Activated T-helper 1 cell treated with anti-CD3 and anti-CD28 coated beads, Interleukin-12 subunit alpha, Interleukin-12 subunit beta, Interleukin-2, Interleukin-4 antibody, amounts not matched to agents 30 ng/mL and 10 ng/mL and 1 ng/mL, durations not matched to agents 14 hours and 24 hours and 36 hours (primary cell): ENCODE measurements around the gene CELA3A. TPM values are rescaled to one million over a fixed set of nuclear protein-coding genes. Genes with fewer than 3 reads are reported as not detected.

ENCODE experiments used
- DNase-seq: peaks from one replicate; pipeline ENCODE4 v3.0.0; 2021; ENCODE audit warnings: low spot score
- H3K27ac Mint-ChIP-seq: one replicate; pipeline ENCODE4 v1.8.0; 2021; ENCODE audit warnings: mild to moderate bottlenecking, mixed read lengths
- H3K27me3 Mint-ChIP-seq: one replicate; pipeline ENCODE4 v1.8.0; 2022; ENCODE audit warnings: mild to moderate bottlenecking, moderate library complexity, mixed read lengths; ENCODE audit not compliant: insufficient read depth
- H3K36me3 Mint-ChIP-seq: one replicate; pipeline ENCODE4 v1.8.0; 2021; ENCODE audit warnings: low read depth, mixed read lengths
- H3K4me1 Mint-ChIP-seq: one replicate; pipeline ENCODE4 v1.8.0; 2021; ENCODE audit warnings: low read depth, mixed read lengths
- H3K4me3 Mint-ChIP-seq: one replicate; pipeline ENCODE4 v1.8.0; 2021; ENCODE audit warnings: mild to moderate bottlenecking, moderate library complexity, mixed read lengths
- H3K9me3 Mint-ChIP-seq: one replicate; pipeline ENCODE4 v1.8.0; 2021; ENCODE audit warnings: mixed read lengths
- intact Hi-C: fragments of 100-400 bp; cut with micrococcal nuclease; formaldehyde crosslinking; loops from one replicate; pipeline ENCODE4 v1.15.1; 2024
- total RNA-seq: library from RNA; stranded (reverse); gene quantifications from 2 replicates; pipeline ENCODE4 v1.2.3, GENCODE V29; 2022

CELA3A gene
- total RNA-seq, 1 donor from 2014 or later, result not detected

DNA sequence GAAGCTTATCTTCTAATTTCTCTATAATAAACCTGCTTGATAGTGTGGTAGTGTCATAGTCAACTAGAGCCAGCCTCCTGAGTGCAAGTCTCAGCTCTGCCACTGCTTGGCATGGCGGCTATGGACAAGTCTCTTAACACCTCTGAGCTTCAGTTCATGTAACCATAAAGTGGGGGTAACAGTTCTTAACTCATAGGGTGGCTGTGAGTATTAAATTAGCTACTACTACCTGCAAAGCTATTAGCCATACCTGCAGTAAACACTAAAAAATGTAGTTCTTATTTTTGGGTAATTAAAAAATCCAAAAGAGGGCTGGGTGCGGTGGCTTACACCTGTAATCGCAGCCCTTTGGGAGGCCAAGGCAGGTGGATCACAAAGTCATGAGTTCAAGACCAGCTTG, 48.9 kb downstream of the CELA3A start:
- intact Hi-C loops, result loop anchor here (5.0 kb wide), 1 partner anchor 402 kb away; the partner anchor contains the start of gene ZBTB40
- no peak for DNase-seq
- H3K4me3 Mint-ChIP-seq, result no peak overlapping the region
- peaks cover 3% of the 10 kb centered on the region for H3K9me3 Mint-ChIP-seq
- H3K27ac Mint-ChIP-seq, result peak overlapping the region; percentile 40
- peaks cover 43% of the 10 kb centered on the region for H3K4me1 Mint-ChIP-seq
- peaks cover 17% of the 10 kb centered on the region for H3K36me3 Mint-ChIP-seq
- H3K27me3 Mint-ChIP-seq, result peaks cover 2% of the 10 kb centered on the region

DNA sequence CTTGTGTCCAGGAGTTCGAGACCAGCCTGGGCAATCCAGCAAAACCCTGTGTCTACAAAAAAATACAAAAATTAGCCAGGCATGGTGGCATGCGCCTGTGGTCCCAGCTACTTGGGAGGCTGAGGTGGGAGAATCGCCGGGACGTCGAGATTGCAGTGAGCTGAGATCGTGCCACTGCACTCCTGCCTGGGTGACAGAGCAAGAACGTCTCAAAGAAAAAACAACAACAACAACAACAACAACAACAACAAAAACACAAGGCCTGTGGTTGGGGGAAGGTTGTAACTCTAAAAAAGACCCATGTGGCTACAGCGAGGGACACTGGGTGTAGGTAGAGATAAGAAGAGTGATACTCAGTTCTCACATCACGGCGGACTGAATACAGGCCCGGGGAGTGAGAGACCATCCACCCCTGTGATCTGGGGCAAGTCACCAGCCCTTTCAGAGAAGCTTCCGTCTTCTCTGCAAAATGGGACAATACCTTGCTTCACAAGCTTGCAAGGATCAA, 50.2 kb downstream of the CELA3A start:
- Mint-ChIP-seq H3K36me3 (peaks cover 27% of the 10 kb centered on the region), H3K27me3 (peaks cover 2% of the 10 kb centered on the region), H3K9me3 (no peaks in the 10 kb centered on the region), H3K4me3 (peak overlapping the region; percentile 88), H3K27ac (peak overlapping the region; percentile 95), H3K4me1 (peaks cover 52% of the 10 kb centered on the region)
- DNase-seq, result no peak
- intact Hi-C loops, result loop anchor here (1.0 to 5.0 kb wide), 3 partner anchors 11 to 401 kb away; partner anchors contain the start of gene ZBTB40

DNA sequence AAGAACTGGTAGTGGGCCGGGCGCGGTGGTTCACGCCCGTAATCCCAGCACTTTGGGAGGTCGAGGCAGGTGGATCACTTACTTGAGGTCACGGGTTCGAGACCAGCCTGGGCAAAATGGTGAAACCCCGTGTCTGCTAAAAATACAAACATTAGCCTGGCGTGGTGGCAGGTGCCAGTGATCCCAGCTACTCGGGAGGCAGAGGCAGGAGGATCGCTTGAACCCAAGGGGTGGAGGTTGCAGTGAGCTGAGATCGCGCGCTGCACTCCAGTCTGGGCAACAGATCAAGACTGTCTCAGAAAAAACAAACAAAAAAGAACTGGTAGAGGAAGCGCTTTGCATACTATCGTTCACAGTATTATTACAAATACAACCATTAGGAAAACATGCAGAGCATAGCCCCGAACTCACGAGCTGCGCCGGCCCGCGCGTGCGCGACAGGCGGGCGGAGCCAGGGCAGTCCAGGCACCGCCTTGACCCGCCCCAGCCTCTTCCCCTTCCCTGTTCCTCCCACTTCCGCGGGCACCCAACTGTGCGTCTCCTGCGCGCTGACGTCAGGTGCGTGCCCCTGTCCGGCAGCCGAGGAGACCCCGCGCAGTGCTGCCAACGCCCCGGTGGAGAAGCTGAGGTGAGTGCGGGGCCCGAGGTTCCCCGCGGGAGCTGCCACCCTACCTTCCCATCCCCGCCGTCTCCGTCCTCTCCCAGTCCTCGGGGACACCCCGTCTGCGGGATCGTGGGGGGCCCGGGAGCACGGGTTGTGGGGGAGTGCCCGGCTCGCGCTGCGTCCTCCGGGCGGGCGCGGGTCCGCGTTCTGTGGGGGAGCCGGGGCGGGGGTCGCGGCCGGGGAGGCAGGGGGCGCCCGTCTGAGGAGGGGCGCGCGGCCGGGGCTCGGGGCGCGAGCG, 50.9 kb downstream of the CELA3A start, which contains the start of gene CDC42:
Gene CDC42 (plus strand): TSS at position 595 of the 902 bp plus-strand sequence. CDS start 25,770 bp downstream, outside the sequence.
- Mint-ChIP-seq H3K9me3 (no peaks in the 10 kb centered on the region), H3K4me1 (peaks cover 60% of the 10 kb centered on the region), H3K4me3 (peak within 1 kb of the TSS; percentile 99), H3K27ac (peak within 1 kb of the TSS; percentile 99), H3K27me3 (peaks cover 2% of the 10 kb centered on the region), H3K36me3 (peaks cover 32% of the 10 kb centered on the region)
- DNase-seq, result peak; percentile 96
- intact Hi-C loops, result loop anchor here (1.0 to 5.0 kb wide), 7 partner anchors 12 to 400 kb away; partner anchors contain the start of genes USP48 and ZBTB40

DNA sequence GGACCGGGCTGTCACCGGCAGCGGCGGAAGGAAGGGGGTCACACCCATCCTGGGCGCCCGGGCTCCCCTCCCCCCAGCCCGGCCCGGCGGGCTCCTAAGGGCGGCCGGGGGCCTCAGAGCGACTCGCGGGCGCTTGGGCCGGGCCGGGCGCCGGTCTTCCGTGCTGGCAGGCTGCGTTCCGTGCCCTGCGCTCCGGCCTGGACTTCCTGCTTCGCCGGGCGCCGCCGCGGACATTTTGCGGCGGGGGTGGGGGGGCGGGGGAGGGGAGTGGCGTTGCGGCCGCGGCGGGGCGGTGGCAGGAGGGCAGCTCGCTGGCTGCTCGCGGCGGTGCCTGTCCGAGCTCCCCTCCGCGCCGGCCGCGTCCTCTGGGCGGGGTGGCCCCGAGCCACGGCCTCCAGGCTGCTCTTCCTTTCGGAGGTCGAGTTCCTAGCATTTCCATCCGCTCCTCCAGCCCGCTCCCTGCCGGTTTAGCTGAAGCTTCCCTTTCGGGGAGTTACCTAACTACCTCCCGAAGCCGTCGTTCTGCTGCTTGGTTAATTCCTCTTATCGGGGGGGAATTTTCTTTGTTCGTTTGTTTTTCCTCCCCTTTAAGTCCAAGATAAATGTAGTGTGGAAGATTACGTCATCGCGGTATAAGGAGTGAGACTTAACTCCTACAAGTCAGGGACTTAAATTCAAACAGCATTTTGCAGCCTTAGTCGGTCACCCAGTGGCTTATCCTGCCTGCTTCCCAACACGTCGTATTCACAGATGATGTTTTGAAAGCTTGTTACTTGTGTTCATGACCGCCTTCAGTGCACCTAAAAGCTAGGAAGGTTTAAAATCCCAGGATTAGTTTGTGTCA, 51.8 kb downstream of the CELA3A start:
- Mint-ChIP-seq H3K4me3 (peak overlapping the region; percentile 99), H3K4me1 (peaks cover 61% of the 10 kb centered on the region), H3K36me3 (peaks cover 36% of the 10 kb centered on the region), H3K27me3 (peaks cover 2% of the 10 kb centered on the region), H3K9me3 (no peaks in the 10 kb centered on the region), H3K27ac (peak overlapping the region; percentile 99)
- intact Hi-C loops, result loop anchor here (1.0 to 5.0 kb wide), 5 partner anchors 34 to 399 kb away; partner anchors contain the start of genes USP48 and ZBTB40
- DNase-seq, result peak; percentile 44

DNA sequence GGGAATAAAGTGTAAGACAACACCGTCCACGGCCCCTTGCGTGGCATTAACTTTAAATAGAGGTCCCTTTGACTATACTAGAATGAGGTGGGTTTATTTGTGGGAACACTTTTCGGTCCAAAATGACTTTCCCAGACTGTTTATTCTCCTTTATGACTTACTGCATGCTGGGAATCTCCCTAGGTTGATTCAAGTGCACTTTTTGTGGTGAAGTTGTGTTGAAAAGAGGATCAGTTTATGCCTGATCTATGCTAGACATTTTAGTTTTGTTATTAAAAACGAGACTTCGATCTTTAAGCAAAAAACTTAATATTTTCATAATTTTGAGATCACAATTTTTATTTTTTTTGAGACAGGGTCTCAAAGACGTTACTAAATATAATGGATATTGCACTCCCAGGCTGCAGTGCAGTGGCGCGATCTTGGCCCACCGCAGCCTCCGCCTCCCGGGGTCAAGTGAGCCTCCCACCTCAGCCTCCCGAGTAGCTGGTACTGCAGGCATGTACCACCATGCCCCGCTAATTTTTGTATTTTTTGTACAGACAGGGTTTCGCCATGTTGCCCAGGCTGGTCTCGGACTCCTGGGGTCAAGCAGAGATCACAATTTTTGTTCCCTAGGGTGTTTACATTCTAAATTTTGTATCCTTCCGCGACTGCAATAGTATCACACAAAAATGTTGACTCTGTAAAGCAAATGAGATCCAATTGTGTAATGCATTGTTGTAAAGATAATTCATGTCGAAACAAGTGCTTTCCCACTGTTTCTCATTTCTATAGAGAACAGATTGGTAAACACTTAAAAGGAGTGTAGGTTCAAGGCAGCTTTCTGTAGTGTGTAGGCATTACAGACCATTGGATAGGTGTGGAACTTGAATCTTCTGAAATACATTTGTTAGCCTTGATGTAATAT, 52.7 kb downstream of the CELA3A start:
- peaks cover 53% of the 10 kb centered on the region for H3K4me1 Mint-ChIP-seq

DNA sequence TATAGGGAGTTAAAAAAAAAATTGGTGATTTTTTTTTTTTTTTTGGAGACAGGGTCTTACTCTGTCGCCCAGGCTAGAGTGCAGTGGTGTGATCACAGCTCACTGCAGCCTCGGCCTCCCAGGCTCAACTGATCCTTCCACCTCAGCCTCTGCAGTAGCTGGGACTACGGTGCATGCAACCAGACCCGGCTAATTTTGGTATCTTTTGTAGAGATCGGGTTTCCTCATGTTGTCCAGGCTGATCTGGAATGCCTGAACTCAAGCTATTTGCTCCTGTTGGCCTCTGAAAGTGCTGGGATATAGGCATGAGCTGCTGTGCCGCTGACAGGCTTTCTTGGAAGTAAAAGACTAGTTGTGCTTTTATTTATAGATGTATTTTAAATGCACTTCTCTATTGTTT, 54.0 kb downstream of the CELA3A start:
- peaks cover 34% of the 10 kb centered on the region for H3K36me3 Mint-ChIP-seq
- peaks cover 51% of the 10 kb centered on the region for H3K4me1 Mint-ChIP-seq
- H3K27me3 Mint-ChIP-seq, result no peaks in the 10 kb centered on the region
- no peak for DNase-seq
- intact Hi-C loops, result no loop called here
- H3K4me3 Mint-ChIP-seq, result peak overlapping the region; percentile 75
- no peaks in the 10 kb centered on the region for H3K9me3 Mint-ChIP-seq
- H3K27ac Mint-ChIP-seq, result peak overlapping the region; percentile 67

More for the DNA sequence above, 52.7 kb downstream of the CELA3A start:
- intact Hi-C loops, result loop anchor here (1.0 to 5.0 kb wide), 5 partner anchors 35 to 398 kb away; partner anchors contain the start of genes USP48 and ZBTB40
- Mint-ChIP-seq H3K27ac (peak overlapping the region; percentile 99), H3K27me3 (peaks cover 2% of the 10 kb centered on the region), H3K9me3 (no peaks in the 10 kb centered on the region), H3K4me3 (peak overlapping the region; percentile 99), H3K36me3 (peaks cover 36% of the 10 kb centered on the region)
- DNase-seq, result no peak

DNA sequence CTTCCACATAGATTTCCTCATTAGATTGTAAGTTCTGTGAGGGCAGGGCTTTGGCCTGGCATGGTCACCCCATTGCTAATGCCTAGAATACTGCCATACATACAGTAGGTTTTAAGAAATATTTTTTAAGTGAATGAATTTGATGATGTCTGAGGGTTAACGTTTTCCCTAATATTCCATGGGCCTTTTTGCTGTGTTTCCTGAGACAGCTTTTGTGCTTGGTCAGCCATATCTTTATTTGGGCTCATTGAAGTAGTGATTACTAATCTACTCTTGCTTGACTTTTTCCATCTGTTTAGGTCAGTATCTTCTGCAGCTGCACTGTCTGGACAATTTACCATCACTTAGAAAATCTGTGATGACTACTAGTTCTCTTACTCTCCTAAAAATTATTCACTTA, 54.6 kb downstream of the CELA3A start:
- Mint-ChIP-seq H3K27ac (peak overlapping the region; percentile 32), H3K4me3 (peak overlapping the region; percentile 12), H3K36me3 (peaks cover 36% of the 10 kb centered on the region), H3K27me3 (no peaks in the 10 kb centered on the region), H3K9me3 (no peaks in the 10 kb centered on the region), H3K4me1 (peaks cover 57% of the 10 kb centered on the region)
- DNase-seq, result no peak
- intact Hi-C loops, result no loop called here

DNA sequence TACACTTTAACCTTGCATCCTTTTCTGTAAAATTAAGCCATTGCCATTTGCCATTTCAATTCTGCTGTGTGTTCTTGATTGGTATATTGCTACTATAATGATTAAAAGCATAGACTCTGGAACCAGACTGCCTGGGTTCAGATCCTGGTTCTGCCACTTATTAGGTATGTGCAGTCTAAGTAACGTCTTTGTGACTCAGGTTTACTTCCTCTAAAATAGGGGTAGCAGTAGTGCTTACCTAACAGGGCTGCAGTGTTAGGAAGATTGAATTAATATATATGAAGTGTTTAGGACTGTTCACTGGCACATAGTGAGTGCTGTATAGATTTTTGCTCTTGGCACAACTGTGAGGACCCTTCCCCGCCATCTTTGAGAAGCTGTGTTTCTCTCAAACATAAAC, 55.5 kb downstream of the CELA3A start:
- H3K4me3 Mint-ChIP-seq, result peak overlapping the region; percentile 6
- no peaks in the 10 kb centered on the region for H3K27me3 Mint-ChIP-seq
- no peak for DNase-seq
- H3K27ac Mint-ChIP-seq, result peak overlapping the region; percentile 27
- intact Hi-C loops, result no loop called here
- no peaks in the 10 kb centered on the region for H3K9me3 Mint-ChIP-seq
- peaks cover 57% of the 10 kb centered on the region for H3K4me1 Mint-ChIP-seq
- H3K36me3 Mint-ChIP-seq, result peaks cover 36% of the 10 kb centered on the region

DNA sequence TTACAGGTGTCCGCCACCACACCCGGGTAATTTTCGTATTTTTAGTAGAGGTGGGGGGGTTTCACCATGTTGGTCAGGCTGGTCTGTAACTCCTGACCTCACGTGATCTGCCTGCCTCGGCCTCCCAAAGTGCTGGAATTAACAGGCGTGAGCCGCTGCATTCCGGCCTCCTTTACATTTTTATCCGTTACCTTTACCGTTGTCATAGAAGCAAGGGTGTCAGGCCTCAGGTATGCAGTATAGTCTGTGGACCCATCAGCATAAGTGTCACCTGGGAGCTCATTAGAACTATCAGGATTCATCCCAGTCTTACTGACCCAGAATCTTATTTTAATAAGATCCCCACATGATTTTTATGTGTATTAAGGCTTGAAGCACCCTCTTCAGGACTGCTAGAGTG, 56.4 kb downstream of the CELA3A start:
- Mint-ChIP-seq H3K9me3 (no peaks in the 10 kb centered on the region), H3K36me3 (peaks cover 41% of the 10 kb centered on the region), H3K27ac (no peak overlapping the region), H3K4me3 (no peak overlapping the region), H3K27me3 (no peaks in the 10 kb centered on the region), H3K4me1 (peaks cover 65% of the 10 kb centered on the region)
- intact Hi-C loops, result no loop called here
- DNase-seq, result no peak
